DND-41 (cell line): ENCODE results near the gene SPTLC3.

ENCODE experiments used
- ATAC-seq: fragments of 200-7000 bp; cut with Tn5 transposase; 3 replicates; pipeline ENCODE4 v1.9.1; 2021; ENCODE audit warnings: low read depth; ENCODE audit not compliant: insufficient read depth
- DNase-seq: peaks from one replicate; pipeline ENCODE4 v3.0.0-alpha.2; 2020
- H2AFZ ChIP-seq: 2 replicates; pipeline ENCODE4 v1.6.0; 2012; ENCODE audit warnings: low read depth, low read length
- H3K27ac ChIP-seq: 2 replicates; pipeline ENCODE4 v1.5.1; 2012; ENCODE audit warnings: low read length, inconsistent platforms
- H3K27me3 ChIP-seq: fragments of 200-600 bp; sonication (generic); 2 replicates; pipeline ENCODE4 v1.6.0; 2012; ENCODE audit warnings: low read length, mild to moderate bottlenecking, inconsistent platforms; ENCODE audit not compliant: insufficient read depth, poor library complexity
- H3K36me3 ChIP-seq: 2 replicates; pipeline ENCODE4 v1.5.1; 2012; ENCODE audit warnings: low read length, inconsistent platforms; ENCODE audit not compliant: insufficient read depth
- H3K4me1 ChIP-seq: 2 replicates; pipeline ENCODE4 v1.5.1; 2012; ENCODE audit warnings: mild to moderate bottlenecking, low read length; ENCODE audit not compliant: insufficient read depth
- H3K4me2 ChIP-seq: 2 replicates; pipeline ENCODE4 v1.6.0; 2012; ENCODE audit warnings: mild to moderate bottlenecking, moderate library complexity, low read length, inconsistent platforms; ENCODE audit not compliant: insufficient read depth
- H3K4me3 ChIP-seq, 2 experiments: fragments of 200-600 bp in 1 of 2; shearing (Covaris generic) in 1 of 2; 2 replicates each; pipeline ENCODE4 v1.5.1; 2012 to 2016; ENCODE audit warnings: inconsistent platforms in 2 of 2, low read length in 2 of 2, mild to moderate bottlenecking in 2 of 2, low read depth in 1 of 2, moderate library complexity in 1 of 2
- H3K79me2 ChIP-seq: 2 replicates; pipeline ENCODE4 v1.6.0; 2012; ENCODE audit warnings: low read length, inconsistent platforms; ENCODE audit not compliant: insufficient read depth
- H3K9ac ChIP-seq: 2 replicates; pipeline ENCODE4 v1.6.0; 2012; ENCODE audit warnings: low read depth, mild to moderate bottlenecking, inconsistent platforms, low read length, moderate library complexity
- H3K9me3 ChIP-seq: 2 replicates; pipeline ENCODE4 v1.5.1; 2012; ENCODE audit warnings: low read length, moderate library complexity, mild to moderate bottlenecking, inconsistent platforms; ENCODE audit not compliant: insufficient read depth, severe bottlenecking
- H4K20me1 ChIP-seq: 2 replicates; pipeline ENCODE4 v1.6.0; 2012; ENCODE audit warnings: low read length; ENCODE audit not compliant: insufficient read depth
- CTCF ChIP-seq: IDR thresholded peaks from 2 replicates; pipeline ENCODE4 v1.5.1; 2012; ENCODE audit warnings: borderline replicate concordance, low read length, moderate library complexity, mild to moderate bottlenecking; ENCODE audit not compliant: poor library complexity, severe bottlenecking; ENCODE audit errors: extremely low read depth
- EZH2 ChIP-seq: IDR thresholded peaks from 3 replicates; pipeline ENCODE4 v1.6.1; 2012; ENCODE audit warnings: borderline replicate concordance, low read depth, mild to moderate bottlenecking, moderate library complexity, low read length, inconsistent platforms; ENCODE audit not compliant: severe bottlenecking

SPTLC3 gene

GRCh38 chr20:13205848-13206434 is 197.2 kb downstream of the SPTLC3 start:
- TF ChIP-seq EZH2 (no peak), CTCF (no peak)
- H3K4me3 ChIP-seq: no peak overlapping the region
- H2AFZ ChIP-seq: no peak overlapping the region
- H4K20me1 ChIP-seq: no peaks in the 10 kb centered on the region
- no peaks in the 10 kb centered on the region for H3K9me3 ChIP-seq
- peak overlapping the region; percentile 7; the same call in 1 of the 2 replicates for H3K27ac ChIP-seq
- H3K27me3 ChIP-seq: no peaks in the 10 kb centered on the region
- H3K4me1 ChIP-seq: peaks cover 12% of the 10 kb centered on the region
- no peak overlapping the region for H3K4me2 ChIP-seq
- ATAC-seq: peak; percentile 28; the same call in 1 of the 3 replicates
- no peak overlapping the region for H3K9ac ChIP-seq
- no peaks in the 10 kb centered on the region for H3K36me3 ChIP-seq
- no peak for DNase-seq
- H3K79me2 ChIP-seq: no peaks in the 10 kb centered on the region

- H3K4me1 ChIP-seq: peaks cover 16% of the 10 kb centered on the region
- ATAC-seq (no peak), DNase-seq (no peak)
- H3K36me3 ChIP-seq: no peaks in the 10 kb centered on the region
- no peak overlapping the region for H3K27ac ChIP-seq
- H3K79me2 ChIP-seq: no peaks in the 10 kb centered on the region
- H4K20me1 ChIP-seq: no peaks in the 10 kb centered on the region
- no peak for TF ChIP-seq CTCF
- TF ChIP-seq EZH2: no peak
- no peak overlapping the region for H2AFZ ChIP-seq
- H3K27me3 ChIP-seq: no peaks in the 10 kb centered on the region
- no peak overlapping the region for H3K4me2 ChIP-seq
- H3K9me3 ChIP-seq: no peaks in the 10 kb centered on the region
- no peak overlapping the region for H3K4me3 ChIP-seq
- H3K9ac ChIP-seq: no peak overlapping the region
These were observed 198.2 kb downstream of the SPTLC3 start for GRCh38 chr20:13207016-13207415.

- Histone ChIP-seq H3K9ac (no peak overlapping the region), H3K4me3 (no peak overlapping the region), H3K79me2 (no peaks in the 10 kb centered on the region), H3K36me3 (no peaks in the 10 kb centered on the region), H3K4me2 (peak overlapping the region; percentile 14; the same call in 1 of the 2 replicates), H3K9me3 (no peaks in the 10 kb centered on the region), H4K20me1 (no peaks in the 10 kb centered on the region), H3K27ac (peak overlapping the region; percentile 28; the same call in 1 of the 2 replicates), H3K27me3 (no peaks in the 10 kb centered on the region), H3K4me1 (peaks cover 43% of the 10 kb centered on the region), H2AFZ (no peak overlapping the region)
- TF ChIP-seq CTCF (no peak), EZH2 (no peak)
- ATAC-seq (no peak), DNase-seq (no peak)
These were observed 203.3 kb downstream of the SPTLC3 start for GRCh38 chr20:13211956-13212618.
